ENCODE measurements around the gene DCTN5.
"Not testable (repeated sequence)": the region's sequence is repeated elsewhere in the genome, so short reads cannot be mapped to it uniquely, and the experiment has no call there.

The DCTN5 gene

DNA sequence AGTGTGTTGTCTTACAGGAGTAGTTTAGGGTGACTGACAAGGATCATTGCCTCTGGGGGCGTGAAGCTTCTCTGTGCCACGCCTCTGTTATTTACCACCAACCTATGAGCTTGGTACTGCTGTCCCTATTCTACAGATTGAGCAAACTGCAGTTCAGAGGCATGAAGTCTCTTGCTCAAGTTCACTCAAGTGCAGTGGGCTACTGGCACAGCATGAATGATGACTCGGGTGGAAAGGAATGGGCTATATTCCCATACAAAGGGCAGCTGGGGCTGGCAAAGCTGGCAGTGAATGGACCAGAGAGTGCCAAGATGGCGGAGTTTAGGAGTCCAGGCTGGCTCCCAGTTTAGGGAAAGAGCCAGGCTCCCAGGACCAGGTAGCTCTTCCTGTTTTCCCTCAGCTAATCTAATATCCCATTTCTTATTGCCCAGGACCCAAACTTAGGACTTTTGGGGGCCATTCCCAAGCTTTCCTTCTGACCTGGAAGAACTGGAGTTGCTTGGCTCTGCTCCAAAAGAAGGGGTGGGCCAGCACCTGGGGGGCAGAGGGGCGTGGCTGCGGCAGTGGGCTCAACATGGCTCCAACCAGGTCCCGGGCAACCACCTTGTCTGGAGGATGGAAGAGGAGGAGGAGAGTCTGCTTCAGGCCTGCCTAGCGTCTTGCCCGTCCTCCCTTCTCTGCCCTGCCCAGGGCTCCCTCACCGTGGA is 50.4 kb downstream of the DCTN5 start:
- no peak overlapping the region for H3K27ac ChIP-seq
- DNase-seq (ENCODE audit: low read depth, low spot score) = no peak

DNA sequence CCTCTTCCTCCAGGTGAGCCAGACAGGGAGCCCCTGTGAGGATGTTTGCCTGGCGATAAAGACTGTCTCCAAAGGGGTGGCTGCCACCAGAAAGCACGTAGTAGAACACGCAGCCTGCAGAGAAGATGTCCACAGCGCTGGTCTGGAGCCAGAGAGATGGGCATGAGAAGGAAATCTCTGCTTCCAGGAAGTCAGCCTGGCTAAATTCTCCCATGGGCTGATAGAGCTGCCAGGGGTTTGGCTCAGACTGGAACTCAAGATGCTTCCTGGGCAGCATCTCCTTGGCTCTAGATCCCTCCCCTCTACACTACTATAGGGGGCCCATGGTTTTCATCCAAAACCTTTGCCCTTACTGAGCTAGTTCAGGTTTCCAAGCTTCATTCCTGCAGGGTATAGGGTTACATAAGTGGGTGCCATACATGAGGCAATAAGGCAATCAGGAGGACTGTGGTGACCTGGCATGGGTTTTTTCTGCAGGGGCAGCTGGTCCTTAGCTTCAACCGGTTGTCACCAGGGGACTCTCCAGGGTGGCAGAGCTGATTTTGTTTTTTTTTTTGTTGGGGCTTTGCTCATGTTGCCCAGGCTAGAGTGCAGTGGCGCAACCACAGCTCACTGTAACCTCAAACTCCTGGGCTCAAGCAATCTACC is 51.0 kb downstream of the DCTN5 start:
- H3K27ac ChIP-seq = no peak overlapping the region
- no peak for DNase-seq (ENCODE audit: low read depth, low spot score)

DNA sequence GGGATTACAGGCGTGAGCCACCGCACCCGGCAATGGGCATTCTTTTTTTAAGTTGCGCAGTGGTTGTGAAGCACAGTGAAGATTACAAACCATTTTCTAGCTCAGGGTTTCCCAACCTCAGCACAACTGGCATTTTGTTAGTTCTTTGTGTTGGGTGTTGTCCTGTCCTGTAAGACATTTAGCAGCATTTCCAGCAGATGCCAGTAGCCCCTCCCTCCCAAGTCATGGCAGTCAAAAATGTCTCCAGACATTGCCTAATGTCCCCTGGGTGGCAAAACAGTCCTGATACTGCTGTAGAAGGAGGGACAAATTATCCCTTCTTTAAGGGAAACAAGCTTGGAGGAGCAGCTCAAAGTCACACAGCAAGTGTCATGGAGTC is 53.0 kb downstream of the DCTN5 start:
- H3K27ac ChIP-seq = no peak overlapping the region
- no peak for DNase-seq (ENCODE audit: low read depth, low spot score)

DNA sequence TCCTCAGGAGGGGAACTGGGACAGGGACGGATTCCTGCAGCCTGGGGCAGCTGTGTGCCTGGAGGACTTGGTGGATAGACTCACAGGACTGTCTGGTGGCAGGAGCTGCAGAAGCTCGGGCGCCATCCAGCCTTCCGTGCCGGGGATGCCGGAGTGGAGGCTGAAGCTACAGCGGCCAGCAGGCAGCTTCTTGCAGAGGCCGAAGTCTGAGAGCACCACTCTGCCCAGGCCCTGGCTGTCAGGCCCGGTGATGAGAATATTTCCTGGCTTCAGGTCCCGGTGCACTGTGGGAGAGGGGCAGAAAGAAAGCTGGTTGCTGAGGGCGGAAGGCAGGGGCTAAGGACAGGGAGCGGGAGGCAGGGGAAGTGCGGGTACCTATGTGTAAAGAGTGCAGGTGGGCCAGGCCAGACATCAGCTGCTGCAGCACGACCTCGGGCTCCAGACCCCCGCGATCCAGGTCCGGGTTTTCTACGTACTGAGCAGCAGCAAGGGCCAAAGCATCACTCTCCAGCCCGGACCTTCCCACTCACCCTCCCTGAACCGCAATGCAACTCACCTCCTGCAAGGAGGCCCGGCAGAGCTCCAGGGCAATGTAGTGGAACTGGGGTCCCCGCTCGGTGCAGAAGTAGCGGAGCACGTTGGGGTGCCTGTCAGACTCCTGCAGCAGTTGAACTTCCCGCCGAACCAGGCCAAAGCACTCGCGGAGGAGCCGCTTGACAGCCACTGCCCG is 53.5 kb downstream of the DCTN5 start:
- no peak for DNase-seq (ENCODE audit: low read depth, low spot score)
- no peak overlapping the region for H3K27ac ChIP-seq

DNA sequence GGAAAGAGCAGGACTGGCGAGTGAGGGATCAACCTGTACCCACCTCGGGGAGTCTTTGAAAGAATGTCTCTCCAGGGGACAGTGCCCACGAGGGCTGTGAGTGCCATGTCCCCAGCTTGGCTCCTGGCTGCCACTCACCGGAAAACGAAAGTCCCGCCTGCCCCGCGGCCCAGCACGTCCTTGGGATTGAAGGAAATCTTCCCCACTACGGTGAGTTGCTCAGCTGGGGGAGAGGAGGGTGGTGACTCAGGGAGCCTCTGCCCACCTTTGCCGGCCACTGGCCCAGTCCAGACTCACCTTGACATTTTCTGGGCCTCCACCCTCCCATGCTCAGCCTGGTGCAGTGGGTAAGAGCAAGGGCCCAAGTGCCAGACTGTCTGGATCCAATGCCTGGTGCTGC is 54.5 kb downstream of the DCTN5 start:
- DNase-seq (ENCODE audit: low read depth, low spot score) = no peak
- no peak overlapping the region for H3K27ac ChIP-seq

DNA sequence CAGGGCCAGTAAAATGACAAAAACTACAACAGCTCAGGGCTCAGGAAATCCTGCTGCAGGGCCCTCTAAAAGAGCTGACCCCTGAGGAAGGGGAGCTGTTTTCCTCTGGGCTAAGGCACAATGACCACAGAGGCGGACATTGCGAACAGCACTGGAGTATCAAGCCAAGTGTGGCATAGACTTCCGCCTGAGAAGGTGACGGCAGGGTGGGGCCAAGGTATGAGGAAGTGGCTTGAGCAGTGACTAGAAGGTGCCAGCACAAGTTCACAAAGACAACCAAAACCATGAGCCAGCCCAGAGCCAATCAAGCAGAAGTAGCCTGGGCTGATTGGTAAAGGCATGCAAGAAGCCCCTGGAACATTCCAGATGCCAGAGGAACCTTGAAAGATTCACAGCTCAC is 57.8 kb downstream of the DCTN5 start:
- H3K27ac ChIP-seq = peak overlapping the region; percentile 40
- peak; percentile 45 for DNase-seq (ENCODE audit: low read depth, low spot score)

DNA sequence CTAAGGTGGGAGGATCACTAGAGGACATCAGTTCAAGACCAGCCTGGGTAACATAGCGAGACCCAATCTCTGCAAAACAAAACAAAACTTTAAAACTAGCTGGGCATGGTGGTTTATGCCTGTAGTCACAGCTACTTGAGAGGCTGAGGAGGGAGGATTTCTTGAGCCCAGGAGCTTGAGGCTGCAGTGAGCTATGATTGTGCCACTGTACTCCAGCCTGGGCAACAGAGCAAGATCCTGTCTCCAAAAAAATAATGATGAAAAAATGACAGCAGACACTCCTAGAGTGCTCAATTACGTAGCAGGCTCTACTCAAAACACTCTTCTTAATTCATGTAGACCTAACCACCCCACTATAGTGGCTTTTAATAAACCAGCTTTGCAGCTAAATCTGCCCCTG is 58.8 kb downstream of the DCTN5 start:
- DNase-seq (ENCODE audit: low read depth, low spot score) = no peak
- H3K27ac ChIP-seq = no peak overlapping the region

DNA sequence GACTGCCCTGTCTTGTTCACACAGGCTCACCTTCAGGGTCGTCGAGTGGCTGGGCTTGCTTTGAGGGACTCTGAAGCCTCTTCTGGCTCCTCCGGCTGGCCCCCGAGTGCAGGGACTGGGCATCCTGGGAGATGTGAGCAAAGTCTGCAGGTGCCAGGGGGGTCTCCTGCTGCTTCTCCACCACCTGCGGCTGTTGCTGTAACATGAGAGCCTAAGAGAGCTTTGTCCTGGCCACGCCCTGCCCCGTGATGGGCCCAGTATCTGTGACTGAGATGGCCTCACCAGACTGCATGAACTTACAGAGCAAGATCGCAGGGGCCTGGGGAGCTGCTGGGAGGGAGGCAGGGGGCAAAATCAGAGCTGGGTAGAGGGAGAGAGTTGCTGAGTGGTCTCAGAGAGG is 59.2 kb downstream of the DCTN5 start:
- no peak overlapping the region for H3K27ac ChIP-seq
- DNase-seq (ENCODE audit: low read depth, low spot score) = no peak

DNA sequence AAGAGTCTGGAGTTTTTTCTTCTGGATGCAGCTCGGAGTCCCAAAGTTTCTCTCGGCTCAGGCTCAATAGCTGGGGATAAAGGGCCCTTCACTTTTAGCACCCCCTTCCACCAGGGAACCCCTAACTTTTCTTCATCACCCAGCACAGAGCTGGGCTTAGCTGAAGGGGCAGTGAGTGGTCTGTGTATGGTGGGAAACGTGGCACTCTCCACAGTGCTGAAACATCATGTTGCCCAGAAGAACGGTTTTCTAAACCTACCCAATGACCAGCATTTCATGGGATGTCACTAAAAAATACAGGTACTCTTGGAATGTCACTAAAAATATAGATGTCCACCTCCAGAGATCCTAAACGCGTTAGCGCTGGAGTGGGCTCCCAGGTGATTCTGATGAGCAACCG is 59.8 kb downstream of the DCTN5 start:
- DNase-seq (ENCODE audit: low read depth, low spot score) = no peak
- H3K27ac ChIP-seq = no peak overlapping the region

DNA sequence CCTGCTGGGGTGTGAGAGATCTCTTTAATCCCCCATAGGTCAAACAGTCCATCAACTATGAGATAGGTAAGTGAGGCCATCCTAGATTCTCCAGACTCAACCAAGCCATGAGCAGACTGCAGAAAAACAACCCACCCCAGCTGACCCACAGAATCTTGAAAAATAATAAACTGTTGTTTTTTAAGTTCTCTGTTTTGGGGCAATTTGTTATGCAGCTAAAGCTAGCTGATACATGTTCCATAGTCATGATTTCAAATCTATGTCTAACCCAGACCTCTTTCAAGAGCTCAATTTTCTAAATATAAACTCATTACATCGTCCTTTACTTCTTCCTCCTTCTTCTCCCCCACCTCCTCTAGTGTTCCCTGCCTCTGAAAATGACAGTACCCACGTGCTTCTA is 61.7 kb downstream of the DCTN5 start:
- no peak overlapping the region for H3K27ac ChIP-seq
- DNase-seq (ENCODE audit: low read depth, low spot score) = no peak

DNA sequence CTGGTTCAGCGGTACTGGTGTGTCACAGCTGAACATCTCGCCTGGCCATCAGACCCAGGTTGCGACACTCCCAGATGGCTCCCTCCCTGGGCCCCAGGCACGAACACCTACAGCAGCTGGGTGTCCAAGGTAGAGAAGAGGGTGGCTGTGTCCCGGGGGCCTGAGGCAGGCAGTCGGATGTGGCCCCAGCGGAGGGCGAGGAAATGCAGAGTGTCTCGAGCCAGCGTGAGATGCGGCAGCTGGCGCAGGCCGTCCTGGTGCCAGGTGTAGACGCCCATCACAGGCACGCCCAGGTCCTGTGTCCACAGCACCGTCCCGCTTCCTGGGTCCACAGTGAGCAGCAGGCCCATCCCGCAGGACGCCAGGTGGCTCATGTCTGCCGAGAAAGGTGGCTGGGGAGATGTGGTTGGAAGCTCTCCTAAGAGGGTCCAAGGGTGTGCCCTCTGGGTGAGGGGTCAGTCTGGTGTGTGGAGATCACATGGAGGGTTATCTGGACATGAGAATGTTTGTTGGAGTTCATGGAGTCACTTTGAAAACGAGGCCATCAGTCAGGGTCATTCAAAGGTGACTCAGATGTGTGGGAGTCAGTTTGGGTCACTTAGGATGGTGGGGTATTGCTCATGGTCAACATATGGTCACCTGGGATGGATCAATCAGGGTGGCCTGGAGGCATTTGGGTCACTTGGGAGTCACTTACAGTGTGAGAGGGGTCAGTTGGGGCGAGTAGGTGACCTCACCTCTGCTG is 63.7 kb downstream of the DCTN5 start:
- no peak overlapping the region for H3K27ac ChIP-seq
- DNase-seq (ENCODE audit: low read depth, low spot score) = no peak

DNA sequence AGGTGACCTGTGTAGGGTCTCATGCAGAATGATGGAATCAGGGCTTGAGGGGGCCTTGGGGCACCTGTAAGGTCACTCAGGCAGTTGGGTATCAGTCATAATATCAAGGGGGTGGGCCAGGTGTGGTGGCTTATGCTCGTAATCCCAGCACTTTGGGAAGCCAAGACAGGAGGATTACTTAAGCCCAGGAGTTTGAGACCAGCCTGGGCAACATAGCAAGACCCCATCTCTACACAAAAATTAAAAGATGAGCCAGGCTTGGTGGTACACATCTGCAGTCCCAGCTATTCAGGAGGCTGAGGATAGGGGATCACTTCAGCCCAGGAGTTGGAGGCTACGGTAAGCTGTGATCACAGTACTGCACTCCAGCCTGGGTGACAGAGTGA is 64.2 kb downstream of the DCTN5 start:
- H3K27ac ChIP-seq = no peak overlapping the region
- DNase-seq (ENCODE audit: low read depth, low spot score) = no peak

DNA sequence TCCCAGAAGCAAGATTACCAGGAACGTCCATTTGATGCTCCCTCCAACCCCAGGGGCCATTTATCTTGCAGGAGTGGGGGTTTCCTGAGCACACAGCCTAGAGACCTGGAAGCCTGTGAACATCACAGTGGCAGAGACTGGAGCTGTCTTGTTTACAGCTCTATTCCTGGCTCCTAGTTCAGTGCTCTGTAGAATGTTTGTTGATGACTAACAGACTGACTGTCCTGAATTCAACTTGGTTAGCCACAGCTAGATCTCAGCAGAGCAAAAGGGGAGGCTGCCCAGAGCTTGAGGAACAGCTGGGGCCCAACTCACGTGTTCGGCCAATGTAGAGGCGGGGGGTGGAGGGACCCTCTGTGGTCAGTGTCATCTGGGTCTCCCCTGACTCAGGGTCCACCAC is 65.2 kb downstream of the DCTN5 start:
- DNase-seq (ENCODE audit: low read depth, low spot score) = no peak
- no peak overlapping the region for H3K27ac ChIP-seq

DNA sequence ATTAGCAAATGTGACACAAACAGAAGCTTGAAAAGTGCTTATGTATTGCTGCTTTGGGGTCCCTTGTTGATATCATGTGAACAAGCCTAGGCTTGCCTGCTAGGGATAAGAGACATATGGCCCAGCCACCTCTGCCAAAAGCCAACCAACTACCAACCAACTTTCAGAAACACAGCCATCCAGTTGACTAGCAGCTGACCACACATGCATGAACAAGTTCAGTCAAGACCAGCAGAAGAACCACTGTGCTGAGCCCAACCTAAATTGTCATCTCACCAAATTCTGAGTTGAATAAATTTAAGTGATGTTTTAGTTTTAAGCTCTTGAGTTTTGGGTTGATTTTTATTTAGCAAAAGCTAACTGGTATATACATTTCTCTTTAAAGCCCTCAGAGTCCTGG is 68.3 kb downstream of the DCTN5 start:
- no peak overlapping the region for H3K27ac ChIP-seq
- DNase-seq (ENCODE audit: low read depth, low spot score) = no peak

DNA sequence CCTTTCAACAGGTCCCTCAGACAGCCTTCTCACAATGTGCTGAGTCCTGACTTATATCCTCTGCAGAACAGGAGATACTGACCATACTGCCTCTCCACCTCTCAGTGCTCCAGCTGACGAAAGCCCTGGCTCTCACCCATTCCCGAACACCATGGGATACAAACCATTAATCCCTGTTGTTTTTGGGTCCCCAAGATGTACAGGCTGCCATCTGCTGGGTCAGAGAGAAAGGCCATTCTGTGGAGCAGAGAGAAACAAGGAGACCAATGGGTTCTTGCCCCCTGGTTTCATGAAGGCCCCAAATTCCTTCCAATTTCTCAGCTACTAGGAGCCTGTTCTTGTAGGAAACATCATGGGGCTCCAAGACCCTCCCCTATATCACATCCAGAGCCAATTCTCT is 68.7 kb downstream of the DCTN5 start:
- H3K27ac ChIP-seq = no peak overlapping the region
- DNase-seq (ENCODE audit: low read depth, low spot score) = no peak

DNA sequence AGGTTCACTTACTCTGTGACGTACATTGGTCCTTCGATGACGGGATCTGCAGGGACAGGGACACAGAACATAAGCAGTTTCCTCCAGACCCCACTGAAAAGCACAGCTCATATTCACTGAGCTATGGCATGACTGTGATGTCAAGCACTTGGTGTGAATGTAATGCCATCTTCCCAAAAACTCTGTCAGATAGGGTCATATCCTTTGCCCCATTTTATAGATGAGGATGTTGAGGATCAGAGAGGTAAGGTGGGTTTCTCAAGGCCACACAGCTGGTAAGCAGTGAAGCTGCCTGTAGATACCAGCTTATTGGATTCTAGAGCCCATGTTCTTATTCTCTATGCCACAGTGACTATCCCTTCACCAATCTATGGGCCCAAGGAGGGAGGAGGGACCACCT is 69.2 kb downstream of the DCTN5 start:
- no peak overlapping the region for H3K27ac ChIP-seq
- DNase-seq (ENCODE audit: low read depth, low spot score) = no peak

DNA sequence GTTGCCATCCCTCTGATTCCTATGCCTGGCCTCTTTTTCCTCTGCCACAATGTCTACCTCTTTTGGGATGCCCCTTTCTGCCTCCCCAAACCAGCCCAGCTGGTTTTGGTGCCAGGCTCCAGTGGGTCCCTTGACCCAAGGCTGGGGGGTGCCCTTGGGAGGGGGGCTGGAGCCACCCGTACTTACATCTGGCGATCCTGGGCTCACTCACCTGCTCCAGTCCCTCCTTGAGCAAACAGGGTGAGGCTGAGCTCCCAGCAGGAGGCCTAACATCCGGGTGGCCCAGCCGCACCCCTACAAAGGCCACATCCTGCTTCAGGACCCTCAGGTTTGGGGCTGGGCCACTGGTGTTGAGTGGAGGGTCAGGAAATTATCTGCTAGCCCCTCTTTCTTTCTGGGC is 70.5 kb downstream of the DCTN5 start:
- DNase-seq (ENCODE audit: low read depth, low spot score) = no peak
- H3K27ac ChIP-seq = no peak overlapping the region

DNA sequence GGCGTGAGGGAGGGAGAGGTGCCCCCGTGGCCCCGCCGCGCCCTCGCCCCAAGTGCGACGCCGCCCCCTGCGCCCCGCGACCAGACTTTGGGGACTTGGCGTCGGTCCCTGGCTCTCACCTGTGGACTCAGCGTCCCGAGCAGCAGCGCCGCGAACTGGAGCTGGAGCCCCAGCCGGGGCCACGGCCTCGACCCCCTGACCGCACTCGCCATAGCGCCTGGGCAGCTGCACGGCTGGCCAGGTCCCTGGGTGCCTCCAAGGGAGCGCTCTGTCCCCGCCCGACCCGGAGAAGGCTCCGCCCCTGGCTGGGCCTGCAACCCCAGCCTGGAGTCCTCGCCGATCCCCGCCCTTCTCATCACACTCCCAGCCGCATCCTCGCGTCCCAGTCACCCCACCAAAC is 71.7 kb downstream of the DCTN5 start, which contains the start of gene ERN2:
Gene ERN2 (minus strand): TSS at position 247 of the 400 bp plus-strand sequence. CDS start 35 bp downstream, at position 212.
- no peak within 1 kb of the TSS for H3K27ac ChIP-seq
- DNase-seq (ENCODE audit: low read depth, low spot score) = no peak

DNA sequence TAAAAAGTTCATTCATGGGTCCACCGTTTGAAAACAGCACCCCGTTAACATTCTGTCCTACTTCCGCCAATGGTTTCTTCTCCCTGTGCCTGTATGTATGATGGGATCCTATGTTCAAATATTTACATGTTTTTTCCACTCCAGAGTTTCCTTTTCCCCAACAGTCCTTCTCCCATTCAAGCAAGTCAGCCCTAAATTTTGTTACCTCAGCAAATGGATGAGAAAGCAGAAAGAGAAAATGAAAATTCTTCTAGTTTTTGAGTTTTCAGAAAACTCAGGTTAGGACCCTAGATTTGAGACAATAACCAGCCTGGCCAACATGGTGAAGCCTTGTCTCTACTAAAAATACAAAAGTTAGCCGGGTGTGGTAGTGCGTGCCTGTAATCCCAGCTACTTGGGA is 75.2 kb downstream of the DCTN5 start:
- H3K27ac ChIP-seq = no peak overlapping the region
- no peak for DNase-seq (ENCODE audit: low read depth, low spot score)

DNA sequence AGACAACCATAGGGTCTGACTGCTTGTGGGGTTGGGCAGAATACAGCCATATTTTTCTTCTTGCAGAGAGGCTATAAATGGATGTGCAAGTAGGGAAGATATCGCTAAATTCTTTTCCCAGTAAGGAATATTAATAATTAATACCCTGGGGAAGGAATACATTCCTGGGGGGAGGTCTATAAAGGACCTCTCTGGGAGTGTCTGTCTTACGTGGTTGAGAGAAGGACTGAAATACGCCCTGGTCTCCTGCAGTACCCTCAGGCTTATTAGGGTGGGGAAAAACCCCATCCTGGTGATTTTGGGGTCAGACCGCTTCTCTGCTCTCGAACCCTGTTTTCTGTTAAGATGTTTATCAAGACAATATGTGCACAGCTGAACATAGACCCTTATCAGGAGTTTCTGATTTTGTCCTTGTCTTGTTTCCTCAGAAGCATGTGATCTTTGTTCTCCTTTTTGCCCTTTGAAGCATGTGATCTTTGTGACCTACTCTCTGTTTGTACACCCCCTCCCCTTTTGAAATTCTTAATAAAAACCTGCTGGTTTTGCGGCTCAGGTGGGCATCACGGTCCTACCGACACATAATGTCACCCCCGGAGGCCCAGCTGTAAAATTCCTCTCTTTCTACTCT is 81.5 kb downstream of the DCTN5 start:
- DNase-seq (ENCODE audit: low read depth, low spot score); H3K27ac ChIP-seq: not testable (repeated sequence)
